A549 (cell line): Measurements from ENCODE around the gene SLC17A5. TPM values are rescaled to one million over a fixed set of nuclear protein-coding genes. Genes with fewer than 3 reads are reported as not detected.
A peak's percentile ranks its signal among the peaks of the same experiment; 100 is the strongest.

Experiments
- ATAC-seq, 2 experiments: fragments of 200-7000 bp in 1 of 2; fragments of >200 bp in 1 of 2; cut with Nextera tagmentation in 1 of 2; cut with Tn5 transposase in 1 of 2; 3 replicates each; pipeline versions ENCODE4 v1.8.0 to v1.9.1; 2018 to 2020; ENCODE audit warnings: mild to moderate bottlenecking in 1 of 2, moderate library complexity in 1 of 2
- CTCF ChIA-PET: fragments of 300-600 bp; sonication (Branson Sonifier 250); formaldehyde crosslinking; extraction: SDS; loops from one replicate; lab custom pipeline; 2021; ENCODE audit warnings: antibody characterized with exemption, inconsistent platforms; lab: Yijun Ruan, JAX
- POLR2A ChIA-PET: fragments of 350-600 bp; formaldehyde crosslinking; extraction: SDS; loops from one replicate; lab custom pipeline; 2021; ENCODE audit warnings: antibody characterized with exemption, inconsistent platforms; lab: Yijun Ruan, JAX
- DNase-seq, 2 experiments: peaks; one replicate each; pipeline versions ENCODE4 v3.0.0 to v3.0.0-alpha.2; 2011 to 2016; ENCODE audit warnings: low read depth in 1 of 2, low spot score in 1 of 2
- FAIRE-seq: peaks from 2 replicates; lab custom pipeline; 2011; peaks lifted over from hg19 to GRCh38; lab: Jason Lieb, UNC
- H3K27ac ChIP-seq, 2 experiments: fragments of >200 bp; sonication (Bioruptor Twin); formaldehyde crosslinking; 3 replicates each; pipeline ENCODE4 v1.5.1; 2016 to 2017
- H3K4me1 ChIP-seq: fragments of >200 bp; sonication (Bioruptor Twin); formaldehyde crosslinking; 3 replicates; pipeline ENCODE4 v1.6.1; 2016
- H3K4me2 ChIP-seq: fragments of >200 bp; sonication (Bioruptor Twin); formaldehyde crosslinking; 3 replicates; pipeline ENCODE4 v1.6.1; 2016
- H3K4me3 ChIP-seq: fragments of >200 bp; sonication (Bioruptor Twin); formaldehyde crosslinking; 3 replicates; pipeline ENCODE4 v1.5.1; 2016
- H3K9me3 ChIP-seq: fragments of >200 bp; sonication (Bioruptor Twin); formaldehyde crosslinking; 3 replicates; pipeline ENCODE4 v1.6.1; 2016
- BHLHE40 ChIP-seq: IDR thresholded peaks from 2 replicates; pipeline ENCODE4 v1.6.1; 2012; ENCODE audit warnings: low read depth, low read length, inconsistent platforms
- CHD2 ChIP-seq: fragments of 150-350 bp; IDR thresholded peaks from 2 replicates; pipeline ENCODE4 v1.6.1; 2014; ENCODE audit warnings: low read length; ENCODE audit not compliant: partially characterized antibody
- CHD4 ChIP-seq: fragments of 200-600 bp; sonication (generic); IDR thresholded peaks from 2 replicates; pipeline ENCODE4 v1.6.1; 2016; ENCODE audit warnings: antibody characterized with exemption, mild to moderate bottlenecking, borderline replicate concordance
- EHMT2 ChIP-seq: fragments of 200-600 bp; sonication (generic); IDR thresholded peaks from 2 replicates; pipeline ENCODE4 v1.6.1; 2016; ENCODE audit warnings: antibody characterized with exemption, low read depth, mild to moderate bottlenecking, moderate library complexity
- HEYL ChIP-seq: fragments of 250-450 bp; sonication (Bioruptor Pico); IDR thresholded peaks from 2 replicates; pipeline ENCODE4 v1.8.0; 2021; ENCODE audit warnings: mild to moderate bottlenecking, moderate library complexity
- HOXB13 ChIP-seq: fragments of 250-450 bp; sonication (Bioruptor Pico); IDR thresholded peaks from 2 replicates; pipeline ENCODE4 v1.5.0; 2020; ENCODE audit warnings: low read depth, mild to moderate bottlenecking, moderate library complexity
- JUN ChIP-seq, 2 experiments: fragments of >200 bp; sonication (Bioruptor Twin); formaldehyde crosslinking; IDR thresholded peaks; 2 replicates in 1 of 2; 3 replicates in 1 of 2; pipeline ENCODE4 v1.6.1; 2016 to 2017
- MAFK ChIP-seq: fragments of 450-650 bp; IDR thresholded peaks from 2 replicates; pipeline ENCODE4 v1.6.1; 2014; ENCODE audit not compliant: partially characterized antibody
- MYC ChIP-seq: IDR thresholded peaks from 2 replicates; pipeline ENCODE4 v1.6.1; 2012; ENCODE audit warnings: mild to moderate bottlenecking, inconsistent platforms, low read length, improper control_type of control experiment, borderline replicate concordance
- NR3C1 ChIP-seq: fragments of >200 bp; sonication (Bioruptor Twin); formaldehyde crosslinking; IDR thresholded peaks from 3 replicates; pipeline ENCODE4 v1.6.1; 2017
- PHF8 ChIP-seq: fragments of 200-600 bp; sonication (generic); IDR thresholded peaks from 2 replicates; pipeline ENCODE4 v1.6.1; 2016; ENCODE audit warnings: low read depth, mild to moderate bottlenecking, antibody characterized with exemption, moderate library complexity, borderline replicate concordance
- POLR2A ChIP-seq: IDR thresholded peaks from 2 replicates; pipeline ENCODE4 v1.6.1; 2012; ENCODE audit warnings: mild to moderate bottlenecking, low read length
- RAD21 ChIP-seq, 2 experiments: fragments of >200 bp in 1 of 2; sonication (Bioruptor Twin) in 1 of 2; formaldehyde crosslinking in 1 of 2; IDR thresholded peaks in 1 of 2; conservative IDR thresholded peaks in 1 of 2; 2 replicates in 1 of 2; 3 replicates in 1 of 2; pipeline ENCODE4 v1.6.1; 2012 to 2018; ENCODE audit warnings: inconsistent platforms in 1 of 2
- RARB ChIP-seq: fragments of 250-450 bp; sonication (Bioruptor Pico); IDR thresholded peaks from 2 replicates; pipeline ENCODE4 v1.8.0; 2021; ENCODE audit warnings: mild to moderate bottlenecking, moderate library complexity
- TFCP2L1 ChIP-seq: fragments of 250-450 bp; sonication (Bioruptor Pico); IDR thresholded peaks from 2 replicates; pipeline ENCODE4 v1.5.0; 2021; ENCODE audit warnings: mild to moderate bottlenecking
- ZC3H11A ChIP-seq: fragments of 450-650 bp; IDR thresholded peaks from 2 replicates; pipeline ENCODE4 v1.6.1; 2014; ENCODE audit warnings: antibody characterized with exemption, mild to moderate bottlenecking
- ZFP36 ChIP-seq: fragments of 450-650 bp; IDR thresholded peaks from 2 replicates; pipeline ENCODE4 v1.6.1; 2014; ENCODE audit warnings: borderline replicate concordance; ENCODE audit not compliant: partially characterized antibody
- WGBS: methylation state at CpG from one replicate; pipeline ENCODE4 v1.1.6; 2017; ENCODE audit errors: missing lambda C conversion rate; 5-methylcytosine and 5-hydroxymethylcytosine counted together
- polyA minus RNA-seq: library from RNA; depleted of rRNA, polyadenylated mRNA; stranded (reverse); fragments of >200 nt; gene quantifications from 2 replicates; pipeline ENCODE4 v1.2.3, GENCODE V29; 2011; rRNA and poly(A)+ RNA removed
- polyA plus RNA-seq, 4 experiments: library from polyadenylated mRNA; depleted of rRNA in 3 of 4; stranded (reverse); fragments of >200 nt; fragmentation: RNase III in 1 of 4; extraction: RNeasy Plus Mini Kit Qiagen cat#74134 plus additional on column Dnase treatment in 1 of 4; gene quantifications; 2 replicates in 3 of 4; 3 replicates in 1 of 4; pipeline ENCODE4 v1.2.3, GENCODE V29; 2011 to 2017
- TF ChIP-seq, protein P1 (sequence below): fragments of 150-350 bp; IDR thresholded peaks from 2 replicates; pipeline ENCODE4 v1.6.1; 2014; ENCODE audit warnings: low read depth, mild to moderate bottlenecking, low read length
- TF ChIP-seq, protein P2 (sequence below): IDR thresholded peaks from 2 replicates; pipeline ENCODE4 v1.6.1; 2012
- TF ChIP-seq, protein P3 (sequence below): fragments of >200 bp; sonication (Bioruptor Twin); formaldehyde crosslinking; IDR thresholded peaks from 3 replicates; pipeline ENCODE4 v1.5.1; 2016
- TF ChIP-seq, protein P4 (sequence below): fragments of >200 bp; sonication (Bioruptor Twin); formaldehyde crosslinking; IDR thresholded peaks from 2 replicates; pipeline ENCODE4 v1.6.1; 2016
- TF ChIP-seq, protein P5 (sequence below): fragments of 450-650 bp; IDR thresholded peaks from 2 replicates; pipeline ENCODE4 v1.6.1; 2014; ENCODE audit warnings: antibody characterized with exemption
- TF ChIP-seq, protein P6 (sequence below): fragments of >200 bp; sonication (Bioruptor Twin); formaldehyde crosslinking; IDR thresholded peaks from 3 replicates; pipeline ENCODE4 v1.6.1; 2016
- TF ChIP-seq, protein P7 (sequence below): fragments of 250-450 bp; sonication (Bioruptor Pico); IDR thresholded peaks from 2 replicates; pipeline ENCODE4 v1.5.0; 2020; ENCODE audit warnings: low read depth, mild to moderate bottlenecking, moderate library complexity
- TF ChIP-seq, protein P8 (sequence below): IDR thresholded peaks from 2 replicates; pipeline ENCODE4 v1.6.1; 2012; ENCODE audit warnings: low read depth, borderline replicate concordance

SLC17A5 gene, protein sequence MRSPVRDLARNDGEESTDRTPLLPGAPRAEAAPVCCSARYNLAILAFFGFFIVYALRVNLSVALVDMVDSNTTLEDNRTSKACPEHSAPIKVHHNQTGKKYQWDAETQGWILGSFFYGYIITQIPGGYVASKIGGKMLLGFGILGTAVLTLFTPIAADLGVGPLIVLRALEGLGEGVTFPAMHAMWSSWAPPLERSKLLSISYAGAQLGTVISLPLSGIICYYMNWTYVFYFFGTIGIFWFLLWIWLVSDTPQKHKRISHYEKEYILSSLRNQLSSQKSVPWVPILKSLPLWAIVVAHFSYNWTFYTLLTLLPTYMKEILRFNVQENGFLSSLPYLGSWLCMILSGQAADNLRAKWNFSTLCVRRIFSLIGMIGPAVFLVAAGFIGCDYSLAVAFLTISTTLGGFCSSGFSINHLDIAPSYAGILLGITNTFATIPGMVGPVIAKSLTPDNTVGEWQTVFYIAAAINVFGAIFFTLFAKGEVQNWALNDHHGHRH
- polyA plus RNA-seq (2011; rRNA removed) (9.6 and 10.0 TPM in 2 replicates), polyA plus RNA-seq (2017; fragmentation: RNase III; extraction: RNeasy Plus Mini Kit Qiagen cat#74134 plus additional on column Dnase treatment) (7.0 to 10.6 TPM (median 7.8 TPM) in 3 replicates), polyA minus RNA-seq (7.3 and 10.2 TPM in 2 replicates)
- 2.6 and 2.8 TPM in 2 replicates for polyA plus RNA-seq (2012; cell fraction: cytosol; rRNA removed)
- polyA plus RNA-seq (2012; cell fraction: nucleus; rRNA removed): 1.4 and 1.5 TPM in 2 replicates

DNA sequence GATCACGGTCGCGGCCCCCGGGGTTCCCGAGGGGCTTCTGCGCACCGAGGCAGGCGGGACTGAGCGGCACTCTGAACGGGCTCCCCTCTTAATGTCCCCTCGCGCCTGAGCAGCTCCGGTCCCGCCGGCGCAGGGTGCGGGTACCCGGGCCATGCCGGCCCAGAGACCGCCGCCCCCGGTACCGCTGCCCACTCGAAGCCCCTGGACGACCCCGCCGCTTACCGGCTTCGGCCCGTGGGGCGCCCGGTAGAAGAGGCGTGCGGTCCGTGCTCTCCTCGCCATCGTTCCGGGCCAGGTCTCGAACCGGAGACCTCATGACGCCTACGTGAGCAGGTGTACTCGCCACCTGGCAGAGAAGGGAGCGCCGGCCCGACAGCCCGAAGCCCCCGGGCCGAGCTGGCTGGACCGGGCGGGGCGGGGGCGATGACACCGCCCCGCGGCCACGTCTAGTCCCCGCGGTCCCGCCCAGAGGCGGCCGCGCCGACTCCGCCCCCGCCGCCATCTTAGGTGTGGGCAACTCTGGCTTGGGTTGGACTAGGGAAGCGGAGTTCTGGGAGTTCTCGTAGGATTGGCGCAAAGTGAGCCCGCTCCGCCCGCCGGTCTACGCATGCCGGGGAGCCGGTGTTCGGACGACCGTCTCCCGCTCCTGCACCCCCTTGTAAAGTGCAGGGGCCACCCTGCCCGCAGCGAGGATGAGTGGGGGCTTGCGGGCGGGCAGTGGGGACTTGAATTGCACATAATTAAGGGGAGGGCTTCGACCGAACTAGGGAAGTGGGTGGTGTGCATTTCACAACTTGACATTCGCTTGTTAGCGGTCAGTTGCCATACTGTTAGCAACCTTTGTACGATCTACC is at the start of gene SLC17A5:
Gene SLC17A5 (minus strand): TSS at position 422 of the 854 bp plus-strand sequence. CDS start 106 bp downstream, at position 316.
- ATAC-seq: peak; percentile 90 to 95
- TF ChIP-seq ZFP36 (no peak), NR3C1 (no peak), BHLHE40 (no peak), PHF8 (peak; percentile 51), JUN (IDR thresholded peaks at IDR 0.05) (peak; percentile 63 to 78), POLR2A (peak; percentile 61), EHMT2 (no peak), HOXB13 (CRISPR knock-in tag) (peak; percentile 41; the same call in 1 of the 2 replicates), TFCP2L1 (CRISPR knock-in tag) (no peak), CHD4 (no peak), ZC3H11A (no peak), RARB (CRISPR knock-in tag) (no peak), HEYL (no peak), CHD2 (no peak), MAFK (no peak), MYC (0 out of 2 replicates have a peak, but pooled peaks have one; percentile 17), RAD21 (conservative IDR thresholded peaks at IDR 0.05 in 1 of 2, IDR thresholded peaks at IDR 0.05 in 1 of 2) (no peak)
- TF ChIP-seq, protein P1, sequence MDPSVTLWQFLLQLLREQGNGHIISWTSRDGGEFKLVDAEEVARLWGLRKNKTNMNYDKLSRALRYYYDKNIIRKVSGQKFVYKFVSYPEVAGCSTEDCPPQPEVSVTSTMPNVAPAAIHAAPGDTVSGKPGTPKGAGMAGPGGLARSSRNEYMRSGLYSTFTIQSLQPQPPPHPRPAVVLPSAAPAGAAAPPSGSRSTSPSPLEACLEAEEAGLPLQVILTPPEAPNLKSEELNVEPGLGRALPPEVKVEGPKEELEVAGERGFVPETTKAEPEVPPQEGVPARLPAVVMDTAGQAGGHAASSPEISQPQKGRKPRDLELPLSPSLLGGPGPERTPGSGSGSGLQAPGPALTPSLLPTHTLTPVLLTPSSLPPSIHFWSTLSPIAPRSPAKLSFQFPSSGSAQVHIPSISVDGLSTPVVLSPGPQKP: no peak
- TF ChIP-seq, protein P2, sequence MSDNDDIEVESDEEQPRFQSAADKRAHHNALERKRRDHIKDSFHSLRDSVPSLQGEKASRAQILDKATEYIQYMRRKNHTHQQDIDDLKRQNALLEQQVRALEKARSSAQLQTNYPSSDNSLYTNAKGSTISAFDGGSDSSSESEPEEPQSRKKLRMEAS: peak; percentile 75
- TF ChIP-seq, protein P3, sequence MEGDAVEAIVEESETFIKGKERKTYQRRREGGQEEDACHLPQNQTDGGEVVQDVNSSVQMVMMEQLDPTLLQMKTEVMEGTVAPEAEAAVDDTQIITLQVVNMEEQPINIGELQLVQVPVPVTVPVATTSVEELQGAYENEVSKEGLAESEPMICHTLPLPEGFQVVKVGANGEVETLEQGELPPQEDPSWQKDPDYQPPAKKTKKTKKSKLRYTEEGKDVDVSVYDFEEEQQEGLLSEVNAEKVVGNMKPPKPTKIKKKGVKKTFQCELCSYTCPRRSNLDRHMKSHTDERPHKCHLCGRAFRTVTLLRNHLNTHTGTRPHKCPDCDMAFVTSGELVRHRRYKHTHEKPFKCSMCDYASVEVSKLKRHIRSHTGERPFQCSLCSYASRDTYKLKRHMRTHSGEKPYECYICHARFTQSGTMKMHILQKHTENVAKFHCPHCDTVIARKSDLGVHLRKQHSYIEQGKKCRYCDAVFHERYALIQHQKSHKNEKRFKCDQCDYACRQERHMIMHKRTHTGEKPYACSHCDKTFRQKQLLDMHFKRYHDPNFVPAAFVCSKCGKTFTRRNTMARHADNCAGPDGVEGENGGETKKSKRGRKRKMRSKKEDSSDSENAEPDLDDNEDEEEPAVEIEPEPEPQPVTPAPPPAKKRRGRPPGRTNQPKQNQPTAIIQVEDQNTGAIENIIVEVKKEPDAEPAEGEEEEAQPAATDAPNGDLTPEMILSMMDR: no peak
- TF ChIP-seq, protein P4, sequence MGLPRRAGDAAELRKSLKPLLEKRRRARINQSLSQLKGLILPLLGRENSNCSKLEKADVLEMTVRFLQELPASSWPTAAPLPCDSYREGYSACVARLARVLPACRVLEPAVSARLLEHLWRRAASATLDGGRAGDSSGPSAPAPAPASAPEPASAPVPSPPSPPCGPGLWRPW: no peak
- TF ChIP-seq, protein P5, sequence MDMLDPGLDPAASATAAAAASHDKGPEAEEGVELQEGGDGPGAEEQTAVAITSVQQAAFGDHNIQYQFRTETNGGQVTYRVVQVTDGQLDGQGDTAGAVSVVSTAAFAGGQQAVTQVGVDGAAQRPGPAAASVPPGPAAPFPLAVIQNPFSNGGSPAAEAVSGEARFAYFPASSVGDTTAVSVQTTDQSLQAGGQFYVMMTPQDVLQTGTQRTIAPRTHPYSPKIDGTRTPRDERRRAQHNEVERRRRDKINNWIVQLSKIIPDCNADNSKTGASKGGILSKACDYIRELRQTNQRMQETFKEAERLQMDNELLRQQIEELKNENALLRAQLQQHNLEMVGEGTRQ: peak; percentile 50; the same call in 1 of the 2 replicates
- TF ChIP-seq, protein P6, sequence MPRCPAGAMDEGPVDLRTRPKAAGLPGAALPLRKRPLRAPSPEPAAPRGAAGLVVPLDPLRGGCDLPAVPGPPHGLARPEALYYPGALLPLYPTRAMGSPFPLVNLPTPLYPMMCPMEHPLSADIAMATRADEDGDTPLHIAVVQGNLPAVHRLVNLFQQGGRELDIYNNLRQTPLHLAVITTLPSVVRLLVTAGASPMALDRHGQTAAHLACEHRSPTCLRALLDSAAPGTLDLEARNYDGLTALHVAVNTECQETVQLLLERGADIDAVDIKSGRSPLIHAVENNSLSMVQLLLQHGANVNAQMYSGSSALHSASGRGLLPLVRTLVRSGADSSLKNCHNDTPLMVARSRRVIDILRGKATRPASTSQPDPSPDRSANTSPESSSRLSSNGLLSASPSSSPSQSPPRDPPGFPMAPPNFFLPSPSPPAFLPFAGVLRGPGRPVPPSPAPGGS: peak; percentile 55; the same call in 1 of the 3 replicates
- TF ChIP-seq, protein P7, sequence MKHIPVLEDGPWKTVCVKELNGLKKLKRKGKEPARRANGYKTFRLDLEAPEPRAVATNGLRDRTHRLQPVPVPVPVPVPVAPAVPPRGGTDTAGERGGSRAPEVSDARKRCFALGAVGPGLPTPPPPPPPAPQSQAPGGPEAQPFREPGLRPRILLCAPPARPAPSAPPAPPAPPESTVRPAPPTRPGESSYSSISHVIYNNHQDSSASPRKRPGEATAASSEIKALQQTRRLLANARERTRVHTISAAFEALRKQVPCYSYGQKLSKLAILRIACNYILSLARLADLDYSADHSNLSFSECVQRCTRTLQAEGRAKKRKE (CRISPR knock-in tag): peak; percentile 68; the same call in 1 of the 2 replicates
- TF ChIP-seq, protein P8, sequence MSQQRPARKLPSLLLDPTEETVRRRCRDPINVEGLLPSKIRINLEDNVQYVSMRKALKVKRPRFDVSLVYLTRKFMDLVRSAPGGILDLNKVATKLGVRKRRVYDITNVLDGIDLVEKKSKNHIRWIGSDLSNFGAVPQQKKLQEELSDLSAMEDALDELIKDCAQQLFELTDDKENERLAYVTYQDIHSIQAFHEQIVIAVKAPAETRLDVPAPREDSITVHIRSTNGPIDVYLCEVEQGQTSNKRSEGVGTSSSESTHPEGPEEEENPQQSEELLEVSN: peak; percentile 83
- 3% methylated on average over 16 of the region's 90 CpGs for WGBS
- no peaks in the 10 kb centered on the region for H3K9me3 ChIP-seq
- CTCF ChIA-PET: interaction anchor here (0.6 to 3.4 kb wide), 13 partner anchors 10 to 1577 kb away, joined by 3 to 15 read pairs (median 5); partner anchors contain the start of genes CGAS and MTO1
- FAIRE-seq: no peak
- peak within 1 kb of the TSS; percentile 87 for H3K4me2 ChIP-seq
- peak within 1 kb of the TSS; percentile 90 to 97 for H3K27ac ChIP-seq
- H3K4me1 ChIP-seq: peaks cover 16% of the 10 kb centered on the region; the same call in 2 of the 3 replicates
- peak; percentile 87 to 89 for DNase-seq
- peak within 1 kb of the TSS; percentile 86 for H3K4me3 ChIP-seq
- POLR2A ChIA-PET: interaction anchor here (0.5 to 3.2 kb wide), 18 partner anchors 12 to 1590 kb away, joined by 3 to 46 read pairs (median 4); partner anchors contain the start of genes CGAS, COX7A2, EEF1A1 and MTO1
